Esophagus muscularis mucosa (tissue), 4 donors: Measurements from ENCODE around the gene C1orf159. TPM values are rescaled to one million over a fixed set of nuclear protein-coding genes. Genes with fewer than 3 reads are reported as not detected.

Source experiments
- DNase-seq: peaks from one replicate; pipeline ENCODE4 v3.0.0-alpha.2; 2017; ENCODE audit errors: extremely low spot score
- H3K27ac ChIP-seq, 4 donors: fragments of 200-600 bp; sonication (generic); replicated peaks in 1 of 4; 1 replicate in 3 of 4; 2 replicates in 1 of 4; pipeline ENCODE4 v1.5.1; 2016 to 2019; ENCODE audit warnings: mild to moderate bottlenecking in 1 of 4
- H3K27me3 ChIP-seq, 4 donors: fragments of 200-600 bp; sonication (generic); one replicate each; pipeline versions ENCODE4 v1.5.1 to v1.6.0; 2016 to 2019
- H3K36me3 ChIP-seq, 4 donors: fragments of 200-600 bp; sonication (generic); one replicate each; pipeline ENCODE4 v1.5.1; 2016 to 2019
- H3K4me1 ChIP-seq, 4 donors: fragments of 200-600 bp; sonication (generic); one replicate each; pipeline ENCODE4 v1.5.1; 2016 to 2019
- H3K4me3 ChIP-seq, 4 donors: fragments of 200-600 bp; sonication (generic); 1 replicate in 2 of 4; 2 replicates in 2 of 4; pipeline ENCODE4 v1.5.1; 2016 to 2019; ENCODE audit warnings: mild to moderate bottlenecking in 4 of 4, moderate library complexity in 1 of 4
- H3K9me3 ChIP-seq, 4 donors: fragments of 200-600 bp; sonication (generic); 1 replicate in 3 of 4; 2 replicates in 1 of 4; pipeline ENCODE4 v1.5.1; 2016 to 2019
- CTCF ChIP-seq, 3 experiments: fragments of 200-600 bp in 2 of 3; fragments of 450-650 bp in 1 of 3; sonication (generic) in 2 of 3; IDR thresholded peaks; one replicate each; pipeline ENCODE4 v1.5.1; 2017 to 2019; ENCODE audit warnings: antibody characterized with exemption in 3 of 3, mild to moderate bottlenecking in 2 of 3, moderate library complexity in 1 of 3
- EP300 ChIP-seq: sonication (generic); formaldehyde crosslinking; IDR thresholded peaks from one replicate; pipeline ENCODE4 v1.6.1; 2017; ENCODE audit warnings: antibody characterized with exemption
- POLR2A ChIP-seq: fragments of 450-650 bp; IDR thresholded peaks from one replicate; pipeline ENCODE4 v1.6.1; 2017; ENCODE audit warnings: antibody characterized with exemption, moderate library complexity, mild to moderate bottlenecking, low read depth
- POLR2AphosphoS5 ChIP-seq, 2 donors: sonication (generic); formaldehyde crosslinking; IDR thresholded peaks; one replicate each; pipeline ENCODE4 v1.6.1; 2017; ENCODE audit warnings: antibody characterized with exemption in 2 of 2
- WGBS: methylation state at CpG from one replicate; pipeline ENCODE4 v1.1.5; 2018; 5-methylcytosine and 5-hydroxymethylcytosine counted together
- intact Hi-C: fragments of 100-400 bp; cut with DNase I; formaldehyde crosslinking; loops from one replicate; pipeline ENCODE4 v1.15.1; 2023
- total RNA-seq, 4 donors: library from RNA; depleted of rRNA; stranded (reverse); fragments of >200 nt; gene quantifications; one replicate each; pipeline versions ENCODE4 v1.1.0 to v1.2.1, GENCODE V29; 2016

Gene C1orf159
- total RNA-seq, 4 donors from 2014 or later, result 4.2 to 11.9 (median 8.5) TPM

- intact Hi-C loops, result no loop called here
- no peak overlapping the region for H3K27ac ChIP-seq
- H3K27me3 ChIP-seq, result peaks cover 0 to 1% (median 0%) of the 10 kb centered on the region in 4 donors
- no peak for TF ChIP-seq CTCF (IDR thresholded peaks at IDR 0.05)
- TF ChIP-seq POLR2A, result no peak
- no peak for TF ChIP-seq EP300
- TF ChIP-seq POLR2AphosphoS5 (IDR thresholded peaks at IDR 0.05), result no peak
- no peaks in the 10 kb centered on the region for H3K9me3 ChIP-seq
- no peak for DNase-seq
- H3K36me3 ChIP-seq, result peaks cover 0 to 55% (median 49%) of the 10 kb centered on the region in 4 donors
- H3K4me3 ChIP-seq, result no peak overlapping the region
- 95% methylated on average over 8 of the region's 27 CpGs for WGBS
- H3K4me1 ChIP-seq, result peaks cover 13 to 27% (median 21%) of the 10 kb centered on the region in 4 donors
These were observed 72.5 kb downstream of the C1orf159 start for GRCh38 chr1:1043411-1043810.

DNA sequence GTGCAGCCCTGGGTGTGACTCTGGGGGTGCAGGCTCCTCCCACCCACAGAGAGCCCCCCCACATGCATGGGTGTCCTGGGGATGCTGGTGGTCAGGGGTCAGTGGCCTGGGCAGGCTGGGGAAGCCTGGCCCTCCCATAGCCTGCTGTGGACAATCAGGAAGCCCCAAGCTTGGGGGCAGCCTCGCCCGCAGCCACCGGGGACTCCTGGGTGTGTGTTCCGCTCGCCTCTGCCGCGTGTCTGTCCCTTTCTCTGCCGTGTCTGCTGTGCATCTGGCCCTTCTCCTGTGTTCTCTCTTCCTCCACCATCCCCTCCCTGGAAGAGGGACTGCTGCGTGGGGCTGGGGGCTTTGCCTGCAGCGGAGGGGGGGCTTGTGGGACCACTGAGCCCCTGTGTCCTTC is 73.1 kb downstream of the C1orf159 start:
- peaks cover 0 to 7% (median 0%) of the 10 kb centered on the region in 4 donors for H3K27me3 ChIP-seq
- no peak overlapping the region for H3K27ac ChIP-seq
- DNase-seq, result no peak
- H3K36me3 ChIP-seq, result peaks cover 0 to 49% (median 44%) of the 10 kb centered on the region in 4 donors
- WGBS, result 89% methylated on average over 10 of the region's 10 CpGs
- TF ChIP-seq POLR2A (no peak), POLR2AphosphoS5 (IDR thresholded peaks at IDR 0.05) (no peak), CTCF (IDR thresholded peaks at IDR 0.05) (no peak), EP300 (no peak)
- H3K9me3 ChIP-seq, result no peaks in the 10 kb centered on the region
- H3K4me3 ChIP-seq, result no peak overlapping the region
- peaks cover 13 to 27% (median 21%) of the 10 kb centered on the region in 4 donors for H3K4me1 ChIP-seq
- intact Hi-C loops, result no loop called here

GRCh38 chr1:1041873-1042272 is 74.0 kb downstream of the C1orf159 start:
- no peak for DNase-seq
- H3K4me3 ChIP-seq, result no peak overlapping the region
- TF ChIP-seq POLR2AphosphoS5 (IDR thresholded peaks at IDR 0.05) (no peak), CTCF (IDR thresholded peaks at IDR 0.05) (no peak), POLR2A (no peak)
- intact Hi-C loops, result no loop called here
- peaks cover 13 to 27% (median 21%) of the 10 kb centered on the region in 4 donors for H3K4me1 ChIP-seq
- no peak overlapping the region for H3K27ac ChIP-seq
- H3K27me3 ChIP-seq, result peaks cover 0 to 12% (median 0%) of the 10 kb centered on the region in 4 donors
- WGBS, result 100% methylated on average over 1 of the region's 25 CpGs
- no peaks in the 10 kb centered on the region for H3K9me3 ChIP-seq
- peaks cover 0 to 40% (median 35%) of the 10 kb centered on the region in 4 donors for H3K36me3 ChIP-seq

- Histone ChIP-seq H3K27me3 (peaks cover 0 to 12% (median 0%) of the 10 kb centered on the region in 4 donors), H3K36me3 (peaks cover 0 to 32% (median 27%) of the 10 kb centered on the region in 4 donors), H3K4me1 (peaks cover 13 to 27% (median 21%) of the 10 kb centered on the region in 4 donors), H3K9me3 (no peaks in the 10 kb centered on the region), H3K27ac (peak overlapping the region in 1 of 4 donors; percentile 26), H3K4me3 (peak overlapping the region; percentile 54 to 58 (median 56))
- TF ChIP-seq POLR2AphosphoS5 (IDR thresholded peaks at IDR 0.05) (no peak), EP300 (no peak), POLR2A (no peak), CTCF (IDR thresholded peaks at IDR 0.05) (no peak)
- DNase-seq, result no peak
- intact Hi-C loops, result no loop called here
- WGBS, result 42% methylated on average over 23 of the region's 60 CpGs
These were observed 74.8 kb downstream of the C1orf159 start for GRCh38 chr1:1041092-1041523.
